ENCODE measurements around the gene SOAT1. TPM values are rescaled to one million over a fixed set of nuclear protein-coding genes. Genes with fewer than 3 reads are reported as not detected.

The SOAT1 gene
- total and polyA plus RNA-seq, 2 of the 8 experiments (the other 6 are each of a cell fraction or from before 2014, with no cell fraction given): 2.7 to 4.7 TPM

GRCh38 chr1:179287946-179288345, 5.7 kb upstream of the SOAT1 start (continued):
- TF ChIP-seq CHD7 (IDR thresholded peaks at IDR 0.05; ENCODE audit: insufficient replicate concordance, low read length) (no peak), FOSL1 (IDR thresholded peaks at IDR 0.05; ENCODE audit: insufficient read depth, low read depth, low read length) (no peak), SUZ12 (IDR thresholded peaks at IDR 0.05; ENCODE audit: low read length) (no peak), POU5F1 (IDR thresholded peaks at IDR 0.05; ENCODE audit: low read depth, low read length) (no peak), TCF12 (IDR thresholded peaks at IDR 0.05; ENCODE audit: low read depth, low read length) (no peak), PHF8 (conservative IDR thresholded peaks at IDR 0.05; ENCODE audit: low read depth, low read length) (no peak), BRCA1 (IDR thresholded peaks at IDR 0.05; ENCODE audit: low read depth, low read length) (no peak), SP4 (IDR thresholded peaks at IDR 0.05; ENCODE audit: low read length) (no peak), HDAC2 (IDR thresholded peaks at IDR 0.05; ENCODE audit: borderline replicate concordance in 1 of 2, low read depth in 2 of 2, low read length in 2 of 2) (no peak), RBBP5 (IDR thresholded peaks at IDR 0.05; ENCODE audit: borderline replicate concordance, low read depth, low read length) (no peak), GABPA (IDR thresholded peaks at IDR 0.05; ENCODE audit: borderline replicate concordance, insufficient read depth, low read length) (no peak), SIRT6 (IDR thresholded peaks at IDR 0.05; ENCODE audit: low read length) (no peak)
